Activated T-helper 1 cell treated with anti-CD3 and anti-CD28 coated beads, Interleukin-12 subunit alpha, Interleukin-12 subunit beta, Interleukin-2, Interleukin-4 antibody, amounts not matched to agents 30 ng/mL and 10 ng/mL and 1 ng/mL, durations not matched to agents 14 hours and 24 hours and 36 hours (primary cell): Measurements from ENCODE around the gene ACO1. TPM values are rescaled to one million over a fixed set of nuclear protein-coding genes. Genes with fewer than 3 reads are reported as not detected.

Source experiments
- DNase-seq: peaks from one replicate; pipeline ENCODE4 v3.0.0; 2021; ENCODE audit warnings: low spot score
- H3K27ac Mint-ChIP-seq: one replicate; pipeline ENCODE4 v1.8.0; 2021; ENCODE audit warnings: mild to moderate bottlenecking, mixed read lengths
- H3K27me3 Mint-ChIP-seq: one replicate; pipeline ENCODE4 v1.8.0; 2022; ENCODE audit warnings: mild to moderate bottlenecking, moderate library complexity, mixed read lengths; ENCODE audit not compliant: insufficient read depth
- H3K36me3 Mint-ChIP-seq: one replicate; pipeline ENCODE4 v1.8.0; 2021; ENCODE audit warnings: low read depth, mixed read lengths
- H3K4me1 Mint-ChIP-seq: one replicate; pipeline ENCODE4 v1.8.0; 2021; ENCODE audit warnings: low read depth, mixed read lengths
- H3K4me3 Mint-ChIP-seq: one replicate; pipeline ENCODE4 v1.8.0; 2021; ENCODE audit warnings: mild to moderate bottlenecking, moderate library complexity, mixed read lengths
- H3K9me3 Mint-ChIP-seq: one replicate; pipeline ENCODE4 v1.8.0; 2021; ENCODE audit warnings: mixed read lengths
- intact Hi-C: fragments of 100-400 bp; cut with micrococcal nuclease; formaldehyde crosslinking; loops from one replicate; pipeline ENCODE4 v1.15.1; 2024
- total RNA-seq: library from RNA; stranded (reverse); gene quantifications from 2 replicates; pipeline ENCODE4 v1.2.3, GENCODE V29; 2022

Gene ACO1
- total RNA-seq, 1 donor from 2014 or later = 6.9 TPM

GRCh38 chr9:32411753-32412152, 27.3 kb downstream of the ACO1 start:
- Mint-ChIP-seq H3K27me3 (no peaks in the 10 kb centered on the region), H3K36me3 (peaks cover 16% of the 10 kb centered on the region), H3K27ac (no peak overlapping the region), H3K4me1 (no peaks in the 10 kb centered on the region), H3K9me3 (no peaks in the 10 kb centered on the region), H3K4me3 (no peak overlapping the region)
- DNase-seq = no peak
- intact Hi-C loops = no loop called here

- peaks cover 14% of the 10 kb centered on the region for H3K36me3 Mint-ChIP-seq
- intact Hi-C loops = no loop called here
- no peak overlapping the region for H3K27ac Mint-ChIP-seq
- no peak for DNase-seq
- no peaks in the 10 kb centered on the region for H3K4me1 Mint-ChIP-seq
- H3K27me3 Mint-ChIP-seq = no peaks in the 10 kb centered on the region
- H3K9me3 Mint-ChIP-seq = no peaks in the 10 kb centered on the region
- no peak overlapping the region for H3K4me3 Mint-ChIP-seq
These were observed 28.0 kb downstream of the ACO1 start for GRCh38 chr9:32412440-32412839.

- Mint-ChIP-seq H3K4me3 (no peak overlapping the region), H3K27me3 (no peaks in the 10 kb centered on the region), H3K27ac (no peak overlapping the region), H3K9me3 (no peaks in the 10 kb centered on the region), H3K36me3 (peaks cover 12% of the 10 kb centered on the region), H3K4me1 (no peaks in the 10 kb centered on the region)
- intact Hi-C loops = no loop called here
- DNase-seq = no peak
These were observed 29.0 kb downstream of the ACO1 start for GRCh38 chr9:32413424-32413823.

- intact Hi-C loops = no loop called here
- H3K9me3 Mint-ChIP-seq = no peaks in the 10 kb centered on the region
- H3K4me1 Mint-ChIP-seq = no peaks in the 10 kb centered on the region
- H3K36me3 Mint-ChIP-seq = peaks cover 9% of the 10 kb centered on the region
- no peaks in the 10 kb centered on the region for H3K27me3 Mint-ChIP-seq
- H3K4me3 Mint-ChIP-seq = no peak overlapping the region
- no peak for DNase-seq
- H3K27ac Mint-ChIP-seq = no peak overlapping the region
These were observed 30.4 kb downstream of the ACO1 start for GRCh38 chr9:32414856-32415255.

GRCh38 chr9:32419921-32420320, 35.5 kb downstream of the ACO1 start:
- no peaks in the 10 kb centered on the region for H3K27me3 Mint-ChIP-seq
- no peaks in the 10 kb centered on the region for H3K9me3 Mint-ChIP-seq
- H3K4me3 Mint-ChIP-seq = no peak overlapping the region
- H3K4me1 Mint-ChIP-seq = no peaks in the 10 kb centered on the region
- no peak overlapping the region for H3K27ac Mint-ChIP-seq
- intact Hi-C loops = no loop called here
- H3K36me3 Mint-ChIP-seq = peaks cover 25% of the 10 kb centered on the region
- DNase-seq = no peak

GRCh38 chr9:32422237-32422806, 37.9 kb downstream of the ACO1 start:
- Mint-ChIP-seq H3K27ac (no peak overlapping the region), H3K36me3 (peaks cover 31% of the 10 kb centered on the region), H3K27me3 (no peaks in the 10 kb centered on the region), H3K4me1 (peaks cover 4% of the 10 kb centered on the region), H3K4me3 (no peak overlapping the region), H3K9me3 (no peaks in the 10 kb centered on the region)
- intact Hi-C loops = no loop called here
- DNase-seq = no peak

- Mint-ChIP-seq H3K4me3 (no peak overlapping the region), H3K9me3 (no peaks in the 10 kb centered on the region), H3K36me3 (peaks cover 30% of the 10 kb centered on the region), H3K4me1 (peaks cover 7% of the 10 kb centered on the region), H3K27ac (no peak overlapping the region), H3K27me3 (no peaks in the 10 kb centered on the region)
- no peak for DNase-seq
- intact Hi-C loops = no loop called here
These were observed 38.9 kb downstream of the ACO1 start for GRCh38 chr9:32423371-32423770.

GRCh38 chr9:32424616-32425015, 40.2 kb downstream of the ACO1 start:
- H3K36me3 Mint-ChIP-seq = peaks cover 28% of the 10 kb centered on the region
- intact Hi-C loops = no loop called here
- no peak overlapping the region for H3K27ac Mint-ChIP-seq
- no peak for DNase-seq
- no peak overlapping the region for H3K4me3 Mint-ChIP-seq
- no peaks in the 10 kb centered on the region for H3K9me3 Mint-ChIP-seq
- no peaks in the 10 kb centered on the region for H3K27me3 Mint-ChIP-seq
- peaks cover 7% of the 10 kb centered on the region for H3K4me1 Mint-ChIP-seq

- intact Hi-C loops = no loop called here
- no peak for DNase-seq
- H3K27me3 Mint-ChIP-seq = no peaks in the 10 kb centered on the region
- H3K36me3 Mint-ChIP-seq = peaks cover 25% of the 10 kb centered on the region
- peaks cover 7% of the 10 kb centered on the region for H3K4me1 Mint-ChIP-seq
- no peak overlapping the region for H3K27ac Mint-ChIP-seq
- no peak overlapping the region for H3K4me3 Mint-ChIP-seq
- no peaks in the 10 kb centered on the region for H3K9me3 Mint-ChIP-seq
These were observed 42.0 kb downstream of the ACO1 start for GRCh38 chr9:32426278-32426939.

- no peaks in the 10 kb centered on the region for H3K27me3 Mint-ChIP-seq
- H3K9me3 Mint-ChIP-seq = no peaks in the 10 kb centered on the region
- no peak for DNase-seq
- intact Hi-C loops = no loop called here
- H3K36me3 Mint-ChIP-seq = peaks cover 23% of the 10 kb centered on the region
- H3K27ac Mint-ChIP-seq = no peak overlapping the region
- H3K4me3 Mint-ChIP-seq = no peak overlapping the region
- H3K4me1 Mint-ChIP-seq = peaks cover 7% of the 10 kb centered on the region
These were observed 42.8 kb downstream of the ACO1 start for GRCh38 chr9:32427111-32427873.

GRCh38 chr9:32430720-32431119, 46.3 kb downstream of the ACO1 start:
- intact Hi-C loops = no loop called here
- Mint-ChIP-seq H3K36me3 (peaks cover 15% of the 10 kb centered on the region), H3K4me3 (no peak overlapping the region), H3K9me3 (no peaks in the 10 kb centered on the region), H3K27ac (no peak overlapping the region), H3K4me1 (peaks cover 7% of the 10 kb centered on the region), H3K27me3 (no peaks in the 10 kb centered on the region)
- no peak for DNase-seq

- Mint-ChIP-seq H3K9me3 (no peaks in the 10 kb centered on the region), H3K27ac (no peak overlapping the region), H3K36me3 (peaks cover 19% of the 10 kb centered on the region), H3K4me1 (peaks cover 7% of the 10 kb centered on the region), H3K4me3 (no peak overlapping the region), H3K27me3 (no peaks in the 10 kb centered on the region)
- intact Hi-C loops = no loop called here
- DNase-seq = no peak
These were observed 46.8 kb downstream of the ACO1 start for GRCh38 chr9:32431196-32431595.

- Mint-ChIP-seq H3K4me1 (peaks cover 6% of the 10 kb centered on the region), H3K27me3 (no peaks in the 10 kb centered on the region), H3K4me3 (no peak overlapping the region), H3K9me3 (no peaks in the 10 kb centered on the region), H3K36me3 (peaks cover 22% of the 10 kb centered on the region), H3K27ac (no peak overlapping the region)
- DNase-seq = no peak
- intact Hi-C loops = loop anchor here (1.0 kb wide), 2 partner anchors 53 to 140 kb away; no protein-coding TSS in a partner anchor
These were observed 47.6 kb downstream of the ACO1 start for GRCh38 chr9:32431940-32432555.
